Keratinocyte (primary cell): Measurements from ENCODE around the gene SF3B4. TPM values are rescaled to one million over a fixed set of nuclear protein-coding genes. Genes with fewer than 3 reads are reported as not detected.

Source experiments
- DNase-seq: peaks from one replicate; pipeline ENCODE4 v3.0.0-alpha.2; 2011; ENCODE audit warnings: low read depth, missing footprints, low spot score
- FAIRE-seq: peaks from 2 replicates; lab custom pipeline; 2011; peaks lifted over from hg19 to GRCh38; lab: Jason Lieb, UNC
- H2AFZ ChIP-seq: 2 replicates; pipeline ENCODE4 v1.6.0; 2012; ENCODE audit warnings: low read length, control low read depth, inconsistent platforms; ENCODE audit not compliant: control insufficient read depth
- H3K27ac ChIP-seq: 2 replicates; pipeline ENCODE4 v1.5.1; 2011; ENCODE audit warnings: low read length; ENCODE audit not compliant: control insufficient read depth, insufficient read depth
- H3K27me3 ChIP-seq: 3 replicates; pipeline ENCODE4 v1.6.0; 2011; ENCODE audit warnings: low read length; ENCODE audit not compliant: control insufficient read depth, insufficient read depth; ENCODE audit errors: extremely low read depth
- H3K36me3 ChIP-seq, 2 experiments: 2 replicates in 1 of 2; 3 replicates in 1 of 2; pipeline ENCODE4 v1.5.1; 2011; ENCODE audit warnings: low read length in 2 of 2, mild to moderate bottlenecking in 1 of 2; ENCODE audit not compliant: control insufficient read depth in 2 of 2, insufficient read depth in 2 of 2; ENCODE audit errors: extremely low read depth in 1 of 2
- H3K4me1 ChIP-seq: 3 replicates; pipeline ENCODE4 v1.5.1; 2011; ENCODE audit warnings: low read length; ENCODE audit not compliant: control insufficient read depth, insufficient read depth; ENCODE audit errors: extremely low read depth
- H3K4me2 ChIP-seq: 3 replicates; pipeline ENCODE4 v1.6.0; 2011; ENCODE audit warnings: low read depth, low read length; ENCODE audit not compliant: control insufficient read depth, insufficient read depth; ENCODE audit errors: extremely low read depth
- H3K4me3 ChIP-seq, 3 experiments: fragments of 200-600 bp in 1 of 3; sonication (generic) in 1 of 3; 2 replicates in 2 of 3; 3 replicates in 1 of 3; pipeline ENCODE4 v1.5.1; 2011 to 2016; ENCODE audit warnings: low read length in 3 of 3, mild to moderate bottlenecking in 3 of 3, control low read depth in 2 of 3, inconsistent platforms in 1 of 3, low read depth in 1 of 3, mixed read lengths in 1 of 3, mixed run types in 1 of 3, moderate library complexity in 1 of 3; ENCODE audit not compliant: control insufficient read depth in 2 of 3, insufficient read depth in 2 of 3; ENCODE audit errors: extremely low read depth in 1 of 3
- H3K79me2 ChIP-seq: 2 replicates; pipeline ENCODE4 v1.6.0; 2012; ENCODE audit warnings: low read length; ENCODE audit not compliant: control insufficient read depth, insufficient read depth
- H3K9ac ChIP-seq: 3 replicates; pipeline ENCODE4 v1.6.0; 2011; ENCODE audit warnings: low read length; ENCODE audit not compliant: control insufficient read depth, insufficient read depth; ENCODE audit errors: extremely low read depth
- H3K9me1 ChIP-seq: 3 replicates; pipeline ENCODE4 v1.6.0; 2011; ENCODE audit warnings: low read length; ENCODE audit not compliant: control insufficient read depth, insufficient read depth; ENCODE audit errors: extremely low read depth
- H3K9me3 ChIP-seq: 2 replicates; pipeline ENCODE4 v1.5.1; 2012; ENCODE audit warnings: low read depth, low read length; ENCODE audit not compliant: control insufficient read depth
- H4K20me1 ChIP-seq: 3 replicates; pipeline ENCODE4 v1.6.0; 2011; ENCODE audit warnings: low read length; ENCODE audit not compliant: control insufficient read depth, insufficient read depth; ENCODE audit errors: extremely low read depth
- CTCF ChIP-seq, 3 experiments: IDR thresholded peaks in 1 of 3; conservative IDR thresholded peaks in 1 of 3; optimal IDR thresholded peaks in 1 of 3; 2 replicates in 2 of 3; 3 replicates in 1 of 3; pipeline versions ENCODE3 to v1.5.1; 2011; ENCODE audit warnings: low read length in 3 of 3, mild to moderate bottlenecking in 3 of 3, moderate library complexity in 2 of 3, control low read depth in 1 of 3, inconsistent platforms in 1 of 3; ENCODE audit not compliant: insufficient read depth in 2 of 3; ENCODE audit errors: extremely low read depth in 1 of 3
- EZH2 ChIP-seq: IDR thresholded peaks from one replicate; pipeline ENCODE4 v1.6.1; 2012; ENCODE audit warnings: inconsistent platforms, mild to moderate bottlenecking, low read length, moderate library complexity
- dilution Hi-C: fragments of 300-500 bp; cut with MboI; formaldehyde crosslinking; loops from one replicate; pipeline ENCODE4 v1.7.0; 2020; ENCODE audit warnings: low sequenced_read_pairs; ENCODE audit not compliant: extremely low pct_ligation_motif_present
- polyA plus RNA-seq, 5 experiments: library from polyadenylated mRNA; depleted of rRNA in 3 of 5; stranded (reverse) in 3 of 5; stranded (forward) in 1 of 5; unstranded in 1 of 5; fragments of >200 nt; gene quantifications; 1 replicate in 1 of 5; 2 replicates in 3 of 5; 3 replicates in 1 of 5; pipeline versions ENCODE4 v1.2.1 to v1.2.3, GENCODE V29; 2011 to 2012; ENCODE audit warnings: missing spikeins in 2 of 5, low read depth in 1 of 5, low replicate concordance in 1 of 5

Gene SF3B4
- polyA plus RNA-seq, 1 donor (not counting 4 experiments of a cell fraction or from before 2014, with no cell fraction given) = 35.4 TPM

GRCh38 chr1:149883598-149884247, 43.9 kb downstream of the SF3B4 start:
- H3K9me1 ChIP-seq = no peaks in the 10 kb centered on the region
- H3K4me2 ChIP-seq = no peak overlapping the region
- peaks cover 14% of the 10 kb centered on the region for H3K4me1 ChIP-seq
- no peak for DNase-seq
- H3K9ac ChIP-seq = no peak overlapping the region
- H2AFZ ChIP-seq = no peak overlapping the region
- no peak overlapping the region for H3K27ac ChIP-seq
- no peak for FAIRE-seq
- no peaks in the 10 kb centered on the region for H3K36me3 ChIP-seq
- H4K20me1 ChIP-seq = no peaks in the 10 kb centered on the region
- H3K27me3 ChIP-seq = no peaks in the 10 kb centered on the region
- no peaks in the 10 kb centered on the region for H3K9me3 ChIP-seq
- TF ChIP-seq CTCF (optimal IDR thresholded peaks at IDR 0.05 in 1 of 3, IDR thresholded peaks at IDR 0.05 in 1 of 3, conservative IDR thresholded peaks at IDR 0.05 in 1 of 3; ENCODE audit: extremely low read depth in 1 of 3, insufficient read depth in 2 of 3, low read length in 3 of 3) = no peak
- TF ChIP-seq EZH2 = no peak
- H3K79me2 ChIP-seq = no peaks in the 10 kb centered on the region
- dilution Hi-C loops = no loop called here
- no peak overlapping the region for H3K4me3 ChIP-seq

- no peak overlapping the region for H3K4me3 ChIP-seq
- no peaks in the 10 kb centered on the region for H3K36me3 ChIP-seq
- H2AFZ ChIP-seq = no peak overlapping the region
- dilution Hi-C loops = no loop called here
- DNase-seq (no peak), FAIRE-seq (no peak)
- no peaks in the 10 kb centered on the region for H4K20me1 ChIP-seq
- no peak overlapping the region for H3K27ac ChIP-seq
- H3K9me1 ChIP-seq = no peaks in the 10 kb centered on the region
- peaks cover 11% of the 10 kb centered on the region for H3K4me1 ChIP-seq
- no peaks in the 10 kb centered on the region for H3K79me2 ChIP-seq
- TF ChIP-seq EZH2 (no peak), CTCF (optimal IDR thresholded peaks at IDR 0.05 in 1 of 3, IDR thresholded peaks at IDR 0.05 in 1 of 3, conservative IDR thresholded peaks at IDR 0.05 in 1 of 3; ENCODE audit: extremely low read depth in 1 of 3, insufficient read depth in 2 of 3, low read length in 3 of 3) (no peak)
- H3K4me2 ChIP-seq = no peak overlapping the region
- H3K9ac ChIP-seq = no peak overlapping the region
- H3K9me3 ChIP-seq = no peaks in the 10 kb centered on the region
- no peaks in the 10 kb centered on the region for H3K27me3 ChIP-seq
Observed at GRCh38 chr1:149881876-149882275, 45.7 kb downstream of the SF3B4 start.
